NCI-H2107 treated with DMSO at 0.1 percent for 48 hours (cell line): ENCODE results near the gene DNAI4.
"Not testable (repeated sequence)": the region's sequence is repeated elsewhere in the genome, so short reads cannot be mapped to it uniquely, and the experiment has no call there.

ENCODE experiments used
- DNase-seq: peaks from one replicate; lab custom pipeline; 2025; ENCODE audit not compliant: unreplicated experiment; lab: John Stamatoyannopoulos, UW

Gene DNAI4

GRCh38 chr1:66924756-66925557, at the start of gene DNAI4, which contains the start of gene MIER1:
Gene DNAI4, minus strand, starts transcription at chr1:66924856. Its CDS starts 25 bp downstream, at chr1:66924831.
Gene MIER1, plus strand, starts transcription at chr1:66924990. Its CDS starts 39 bp downstream, at chr1:66925029.
- DNase-seq, result peak; percentile 99

- DNase-seq, result no peak
Measured at GRCh38 chr1:66968574-66968973, 43.9 kb upstream of the DNAI4 start.

- not testable (repeated sequence) for DNase-seq
Measured at GRCh38 chr1:66966188-66966873, 41.7 kb upstream of the DNAI4 start.

- no peak for DNase-seq
Measured at GRCh38 chr1:66957938-66958337, 33.3 kb upstream of the DNAI4 start.

GRCh38 chr1:66954208-66954607, 29.6 kb upstream of the DNAI4 start:
- no peak for DNase-seq

GRCh38 chr1:66951513-66951912, 26.9 kb upstream of the DNAI4 start:
- DNase-seq, result no peak

- DNase-seq, result no peak
Measured at GRCh38 chr1:66947267-66947666, 22.6 kb upstream of the DNAI4 start.

GRCh38 chr1:66945316-66945715, 20.7 kb upstream of the DNAI4 start:
- no peak for DNase-seq

GRCh38 chr1:66944330-66945274, 19.9 kb upstream of the DNAI4 start:
- no peak for DNase-seq

- no peak for DNase-seq
Measured at GRCh38 chr1:66943361-66943969, 18.8 kb upstream of the DNAI4 start.

GRCh38 chr1:66940981-66941380, 16.3 kb upstream of the DNAI4 start:
- no peak for DNase-seq

GRCh38 chr1:66938613-66939012, 14.0 kb upstream of the DNAI4 start:
- DNase-seq, result no peak

- no peak for DNase-seq
Measured at GRCh38 chr1:66937529-66938234, 13.0 kb upstream of the DNAI4 start.

- DNase-seq, result no peak
Measured at GRCh38 chr1:66933887-66934700, 9.4 kb upstream of the DNAI4 start.

- DNase-seq, result no peak
Measured at GRCh38 chr1:66932291-66932690, 7.6 kb upstream of the DNAI4 start.

GRCh38 chr1:66931590-66931989, 6.9 kb upstream of the DNAI4 start:
- DNase-seq, result peak; percentile 48

- no peak for DNase-seq
Measured at GRCh38 chr1:66930823-66931174, 6.1 kb upstream of the DNAI4 start.

GRCh38 chr1:66929999-66930822, 5.6 kb upstream of the DNAI4 start:
- DNase-seq, result peak; percentile 90

- DNase-seq, result no peak
Measured at GRCh38 chr1:66929691-66929998, 5.0 kb upstream of the DNAI4 start.
